GM10248 (cell line): ENCODE results near the gene OR10D3.

Source experiments
- CTCF ChIA-PET: fragments of 300-600 bp; sonication (Branson Sonifier 250); formaldehyde crosslinking; extraction: SDS; loops from one replicate; lab custom pipeline; 2021; ENCODE audit warnings: antibody characterized with exemption; lab: Yijun Ruan, JAX
- POLR2A ChIA-PET: fragments of 350-650 bp; sonication (Branson Sonifier 250); formaldehyde crosslinking; extraction: SDS; loops from one replicate; lab custom pipeline; 2020; ENCODE audit warnings: antibody characterized with exemption; lab: Yijun Ruan, JAX
- DNase-seq: peaks from one replicate; pipeline ENCODE4 v3.0.0; 2012; ENCODE audit errors: extremely low spot score
- CTCF ChIP-seq: IDR thresholded peaks from 2 replicates; pipeline ENCODE4 v1.5.1; 2012; ENCODE audit warnings: mild to moderate bottlenecking, low read depth; ENCODE audit errors: extremely low read depth, missing control alignments, control extremely low read depth

OR10D3 gene

DNA sequence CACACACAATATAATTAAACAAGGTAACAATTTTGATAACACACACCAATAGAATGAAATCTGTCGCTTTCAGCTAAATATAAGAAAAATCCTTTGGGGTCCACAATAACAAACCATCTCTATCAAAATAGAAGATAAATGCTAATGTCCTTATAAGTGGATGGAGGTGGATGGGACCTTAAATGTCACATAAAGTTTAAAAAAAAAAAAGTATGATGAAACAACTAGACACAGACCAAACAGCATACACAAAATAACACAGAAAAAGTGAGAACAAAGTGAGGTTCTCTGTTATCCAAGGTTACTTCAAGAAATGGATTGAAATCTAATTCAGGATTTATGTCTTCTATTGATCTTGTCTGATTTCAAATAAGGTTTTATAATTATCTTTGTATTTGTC lies 10.5 kb upstream of the OR10D3 start:
- ChIA-PET CTCF (interaction anchor here (1.6 kb wide), 1 partner anchor 104 kb away, joined by 5 read pairs; no protein-coding TSS in a partner anchor), POLR2A (no interaction called here)
- TF ChIP-seq CTCF: no peak

DNA sequence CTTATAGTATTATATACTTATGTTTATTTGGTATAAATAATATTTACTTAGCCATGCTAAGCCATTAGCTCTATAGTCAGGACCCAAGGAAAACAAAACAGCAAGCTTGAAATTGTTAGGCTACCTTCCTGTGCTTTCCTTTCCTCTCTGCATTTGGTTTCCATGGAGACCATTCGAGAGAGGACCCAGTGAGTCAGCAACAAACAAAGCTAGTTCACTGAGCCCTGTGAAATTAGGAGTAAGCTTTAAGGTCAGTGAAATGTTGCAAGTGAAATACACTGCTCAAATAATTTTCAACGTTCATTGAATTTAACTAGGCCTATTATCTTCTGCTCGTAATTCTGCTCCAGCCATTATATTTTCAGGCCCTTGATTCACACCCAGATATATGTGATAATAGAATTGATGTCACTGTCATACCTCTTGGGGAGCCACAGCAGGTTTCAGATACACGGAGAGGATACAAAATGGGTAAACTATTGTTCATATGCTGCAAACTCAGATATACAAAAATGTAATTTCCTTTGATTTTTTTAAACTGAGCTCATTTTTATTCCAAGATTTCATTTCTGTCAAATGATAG lies 9.1 kb upstream of the OR10D3 start:
- ChIA-PET CTCF (interaction anchor here (1.1 to 1.4 kb wide), 3 partner anchors 12 to 38 kb away, joined by 3 to 4 read pairs (median 3); no protein-coding TSS in a partner anchor), POLR2A (no interaction called here)
- no peak for DNase-seq
- TF ChIP-seq CTCF: no peak

More for the DNA sequence above, 10.5 kb upstream of the OR10D3 start:
- no peak for DNase-seq

DNA sequence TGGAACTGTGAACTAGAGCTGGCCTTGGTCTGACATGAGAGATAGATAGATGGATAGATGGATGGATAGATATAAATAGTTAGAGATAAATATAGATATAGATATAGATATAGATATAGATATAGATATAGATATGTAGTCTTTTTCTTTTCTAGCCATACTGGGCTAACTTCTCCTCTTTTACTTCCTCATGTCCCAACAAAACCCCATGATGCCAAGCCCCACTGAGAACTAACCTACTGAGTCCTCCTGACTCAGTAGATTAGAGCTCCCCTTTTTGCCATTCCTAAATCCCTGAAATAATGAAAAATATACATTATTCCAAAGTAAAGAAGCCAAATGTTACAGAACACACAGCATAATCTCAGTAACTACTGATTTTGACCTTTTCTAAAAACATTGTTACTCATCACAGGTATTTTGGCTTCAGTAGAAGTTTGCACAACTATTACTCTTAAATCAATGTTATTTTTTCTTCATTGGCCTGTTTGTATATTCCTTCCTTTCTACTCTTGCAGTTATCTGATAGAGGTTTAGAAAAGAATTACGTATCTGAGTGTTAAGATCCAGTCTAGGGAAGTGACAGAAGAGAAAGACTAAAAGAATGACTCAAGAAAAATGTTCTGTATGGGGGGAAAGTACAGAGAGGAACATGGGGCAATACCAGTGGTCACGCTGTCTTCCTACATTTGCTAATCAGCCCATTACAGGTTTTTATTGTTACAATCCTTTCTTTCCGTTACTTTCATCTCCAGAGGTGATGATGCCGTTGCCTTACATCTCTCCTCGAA lies 6.0 kb upstream of the OR10D3 start:
- POLR2A ChIA-PET: no interaction called here
- no peak for TF ChIP-seq CTCF
- no peak for DNase-seq
- CTCF ChIA-PET: interaction anchor here (1.4 kb wide), 2 partner anchors 9 to 17 kb away, joined by 6 to 7 read pairs; no protein-coding TSS in a partner anchor

DNA sequence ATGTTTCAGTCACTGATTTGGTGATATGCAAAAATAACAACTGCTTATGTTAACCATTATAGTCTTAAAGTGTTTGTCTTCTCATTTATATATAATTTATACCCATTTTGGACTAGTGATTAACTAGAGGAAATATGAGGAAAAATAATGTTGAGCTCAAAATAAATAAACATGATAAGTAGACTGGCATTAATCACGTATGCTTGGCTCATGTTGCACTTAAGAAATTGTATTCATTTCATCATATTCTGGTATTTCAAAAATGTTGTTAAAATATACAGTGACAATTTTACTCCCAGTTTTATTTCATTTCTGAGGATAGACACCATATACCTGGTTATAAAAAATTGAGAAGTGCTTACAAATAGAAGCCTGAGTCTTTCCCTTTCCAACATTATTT lies 3.8 kb upstream of the OR10D3 start:
- no peak for DNase-seq
- TF ChIP-seq CTCF: no peak
- ChIA-PET POLR2A (no interaction called here), CTCF (no interaction called here)

GRCh38 chr11:124190298-124191139 lies 7.4 kb downstream of the OR10D3 start:
- TF ChIP-seq CTCF: no peak
- DNase-seq: no peak
- CTCF ChIA-PET: interaction anchor here (5.3 kb wide), 1 partner anchor 119 kb away, joined by 26 read pairs; no protein-coding TSS in a partner anchor
- POLR2A ChIA-PET: no interaction called here
